Gastroesophageal sphincter (tissue), 3 donors: Measurements from ENCODE around the gene ZNF235.

Experiments
- CTCF ChIP-seq, 4 experiments: fragments of 200-600 bp in 2 of 4; fragments of 450-650 bp in 2 of 4; sonication (generic) in 1 of 4; IDR thresholded peaks; one replicate each; pipeline ENCODE4 v1.5.1; 2017 to 2019; ENCODE audit warnings: antibody characterized with exemption in 4 of 4, mild to moderate bottlenecking in 2 of 4, moderate library complexity in 2 of 4
- EP300 ChIP-seq: sonication (generic); formaldehyde crosslinking; IDR thresholded peaks from one replicate; pipeline ENCODE4 v1.6.1; 2017; ENCODE audit warnings: antibody characterized with exemption, mild to moderate bottlenecking
- POLR2A ChIP-seq, 2 donors: fragments of 450-650 bp; IDR thresholded peaks; one replicate each; pipeline ENCODE4 v1.6.1; 2017; ENCODE audit warnings: antibody characterized with exemption in 2 of 2, mild to moderate bottlenecking in 2 of 2, moderate library complexity in 1 of 2
- POLR2AphosphoS5 ChIP-seq: sonication (generic); formaldehyde crosslinking; IDR thresholded peaks from one replicate; pipeline ENCODE4 v1.6.1; 2017; ENCODE audit warnings: antibody characterized with exemption

GRCh38 chr19:44346556-44346955 lies 41.7 kb upstream of the ZNF235 start:
- TF ChIP-seq POLR2A (IDR thresholded peaks at IDR 0.05) (no peak), POLR2AphosphoS5 (no peak), CTCF (IDR thresholded peaks at IDR 0.05) (no peak), EP300 (no peak)
